ENCODE measurements around the gene FLNA. TPM values are rescaled to one million over a fixed set of nuclear protein-coding genes. Genes with fewer than 3 reads are reported as not detected.
A peak's percentile ranks its signal among the peaks of the same experiment; 100 is the strongest.

FLNA gene
- total and polyA plus RNA-seq, 2 of the 13 experiments (the other 11 are each of a cell fraction or from before 2014, with no cell fraction given), result 83.4 to 174 TPM

GRCh38 chrX:154378799-154379568 lies 4.5 kb upstream of the FLNA start, which contains the start of gene EMD (continued):
- no peak for TF ChIP-seq PHB2 (IDR thresholded peaks at IDR 0.05; ENCODE audit: partially characterized antibody)
- TF ChIP-seq ZMAT5 (CRISPR knock-in tag; IDR thresholded peaks at IDR 0.05; ENCODE audit: borderline replicate concordance, low read depth), result no peak
- TF ChIP-seq AHR (CRISPR knock-in tag; IDR thresholded peaks at IDR 0.05), result no peak
- no peak for TF ChIP-seq GRHL1 (CRISPR knock-in tag; conservative IDR thresholded peaks at IDR 0.05)
- no peak for TF ChIP-seq ZNF737 (CRISPR knock-in tag; IDR thresholded peaks at IDR 0.05; ENCODE audit: borderline replicate concordance)
- no peak for TF ChIP-seq ARNT (IDR thresholded peaks at IDR 0.05)
- no peak for TF ChIP-seq POLR2AphosphoS2 (IDR thresholded peaks at IDR 0.05; ENCODE audit: low read depth, low read length)
- no peak for TF ChIP-seq FOXA1 (IDR thresholded peaks at IDR 0.05)
- TF ChIP-seq FOXA1 (CRISPR knock-in tag; IDR thresholded peaks at IDR 0.05), result no peak
- TF ChIP-seq ZBTB46 (CRISPR knock-in tag; IDR thresholded peaks at IDR 0.05; ENCODE audit: borderline replicate concordance), result no peak
- TF ChIP-seq CREBL2 (CRISPR knock-in tag; IDR thresholded peaks at IDR 0.05; ENCODE audit: borderline replicate concordance), result no peak
- TF ChIP-seq SOX5 (CRISPR knock-in tag; IDR thresholded peaks at IDR 0.05; ENCODE audit: borderline replicate concordance), result no peak
- peak; percentile 48; the same call in 1 of the 2 replicates for TF ChIP-seq PHF8 (CRISPR knock-in tag; IDR thresholded peaks at IDR 0.05)
- TF ChIP-seq ZNF354B (CRISPR knock-in tag; IDR thresholded peaks at IDR 0.05), result no peak
- no peak for TF ChIP-seq AKNA (CRISPR knock-in tag; IDR thresholded peaks at IDR 0.05; ENCODE audit: borderline replicate concordance)
- no peak for TF ChIP-seq GTF3A (CRISPR knock-in tag; conservative IDR thresholded peaks at IDR 0.05)
- no peak for TF ChIP-seq BHLHE40 (IDR thresholded peaks at IDR 0.05; ENCODE audit: low read length)
- TF ChIP-seq ELF3 (CRISPR knock-in tag; IDR thresholded peaks at IDR 0.05), result no peak
- TF ChIP-seq ZNF674 (CRISPR knock-in tag; IDR thresholded peaks at IDR 0.05; ENCODE audit: low read depth), result no peak
- TF ChIP-seq BCL6 (CRISPR knock-in tag; IDR thresholded peaks at IDR 0.05), result no peak
- TF ChIP-seq DRAP1 (CRISPR knock-in tag; IDR thresholded peaks at IDR 0.05), result peak; percentile 52; the same call in 1 of the 2 replicates
- TF ChIP-seq ZNF460 (CRISPR knock-in tag; IDR thresholded peaks at IDR 0.05; ENCODE audit: borderline replicate concordance), result no peak

Measured in HepG2 (cell line).